OCI-LY1 (cell line): Measurements from ENCODE around the gene RCN2.

Experiments
- H2AFZ ChIP-seq: fragments of 200-600 bp; sonication (generic), shearing (Covaris generic); 2 replicates; pipeline ENCODE4 v1.6.0; 2014; ENCODE audit warnings: antibody characterized with exemption, mild to moderate bottlenecking, low read length
- H3F3A ChIP-seq: fragments of 200-600 bp; sonication (generic), shearing (Covaris generic); 2 replicates; pipeline ENCODE4 v1.6.0; 2014; ENCODE audit warnings: mild to moderate bottlenecking, antibody characterized with exemption, low read length, moderate library complexity; ENCODE audit not compliant: insufficient read depth
- H3K27ac ChIP-seq: fragments of 200-600 bp; sonication (generic); 2 replicates; pipeline ENCODE4 v1.5.1; 2014; ENCODE audit warnings: low read length, mixed run types, mild to moderate bottlenecking, low read depth; ENCODE audit not compliant: poor library complexity, severe bottlenecking
- H3K27me3 ChIP-seq: fragments of 200-600 bp; sonication (generic); 2 replicates; pipeline ENCODE4 v1.6.0; 2014; ENCODE audit warnings: antibody characterized with exemption, mild to moderate bottlenecking, low read length, moderate library complexity; ENCODE audit not compliant: insufficient read depth
- H3K36me3 ChIP-seq: fragments of 200-600 bp; sonication (generic); 2 replicates; pipeline ENCODE4 v1.6.1; 2014; ENCODE audit warnings: mild to moderate bottlenecking, antibody characterized with exemption, low read length, moderate library complexity, mixed read lengths; ENCODE audit not compliant: insufficient read depth
- H3K4me1 ChIP-seq: fragments of 200-600 bp; sonication (generic); 2 replicates; pipeline ENCODE4 v1.5.1; 2014; ENCODE audit warnings: mild to moderate bottlenecking, low read length, moderate library complexity; ENCODE audit not compliant: insufficient read depth, severe bottlenecking
- H3K4me2 ChIP-seq: fragments of 200-600 bp; sonication (generic), shearing (Covaris generic); 2 replicates; pipeline ENCODE4 v1.6.1; 2014; ENCODE audit warnings: low read length
- H3K4me3 ChIP-seq: fragments of 200-600 bp; sonication (generic); 2 replicates; pipeline ENCODE4 v1.5.1; 2014; ENCODE audit warnings: low read length, low read depth, mild to moderate bottlenecking, mixed read lengths; ENCODE audit not compliant: poor library complexity, severe bottlenecking
- H3K79me2 ChIP-seq: fragments of 200-600 bp; shearing (Covaris generic); 2 replicates; pipeline ENCODE4 v1.6.1; 2016; ENCODE audit warnings: mixed run types, low read length, mixed read lengths; ENCODE audit not compliant: insufficient read depth
- H3K9ac ChIP-seq: fragments of 200-600 bp; sonication (generic), shearing (Covaris generic); 2 replicates; pipeline ENCODE4 v1.6.1; 2014; ENCODE audit warnings: mild to moderate bottlenecking, low read length, mixed read lengths
- H3K9me2 ChIP-seq: fragments of 200-600 bp; sonication (generic), shearing (Covaris generic); 2 replicates; pipeline ENCODE4 v1.6.1; 2014; ENCODE audit warnings: low read depth, mild to moderate bottlenecking, low read length, mixed read lengths
- H3K9me3 ChIP-seq: fragments of 200-600 bp; shearing (Covaris generic); 2 replicates; pipeline ENCODE4 v1.6.1; 2014; ENCODE audit warnings: low read length, mixed read lengths
- H4K20me1 ChIP-seq: fragments of 200-600 bp; sonication (generic), shearing (Covaris generic); 2 replicates; pipeline ENCODE4 v1.6.0; 2016; ENCODE audit warnings: mild to moderate bottlenecking, low read length; ENCODE audit not compliant: insufficient read depth
- CTCF ChIP-seq: fragments of 200-600 bp; sonication (generic), shearing (Covaris generic); IDR thresholded peaks from 2 replicates; pipeline ENCODE4 v1.5.1; 2017; ENCODE audit warnings: mild to moderate bottlenecking, antibody characterized with exemption, low read length, moderate library complexity, mixed read lengths
- EZH2 ChIP-seq: fragments of 200-600 bp; sonication (generic), shearing (Covaris generic); IDR thresholded peaks from 2 replicates; pipeline ENCODE4 v1.8.0; 2017; ENCODE audit warnings: borderline replicate concordance, mixed run types, mild to moderate bottlenecking, antibody characterized with exemption, low read length, moderate library complexity, mixed read lengths

RCN2 gene

GRCh38 chr15:76982756-76983155 lies 51.2 kb downstream of the RCN2 start:
- no peaks in the 10 kb centered on the region for H3K79me2 ChIP-seq
- H2AFZ ChIP-seq, result no peak overlapping the region
- no peak overlapping the region for H3K9ac ChIP-seq
- H3K4me2 ChIP-seq, result no peak overlapping the region
- H3K27ac ChIP-seq, result no peak overlapping the region
- TF ChIP-seq CTCF, result no peak
- no peak for TF ChIP-seq EZH2
- no peaks in the 10 kb centered on the region for H4K20me1 ChIP-seq
- H3K4me3 ChIP-seq, result no peak overlapping the region
- no peaks in the 10 kb centered on the region for H3K9me3 ChIP-seq
- H3K36me3 ChIP-seq, result no peaks in the 10 kb centered on the region
- H3K4me1 ChIP-seq, result no peaks in the 10 kb centered on the region
- H3K27me3 ChIP-seq, result no peaks in the 10 kb centered on the region; the same call in 1 of the 2 replicates
- no peaks in the 10 kb centered on the region for H3F3A ChIP-seq
- H3K9me2 ChIP-seq, result no peaks in the 10 kb centered on the region

GRCh38 chr15:76983590-76984375 lies 52.2 kb downstream of the RCN2 start:
- no peaks in the 10 kb centered on the region for H3K9me2 ChIP-seq
- H3K4me1 ChIP-seq, result peaks cover 7% of the 10 kb centered on the region
- H3K4me3 ChIP-seq, result no peak overlapping the region
- no peak overlapping the region for H2AFZ ChIP-seq
- no peaks in the 10 kb centered on the region for H3K79me2 ChIP-seq
- H3K27ac ChIP-seq, result no peak overlapping the region
- no peaks in the 10 kb centered on the region for H3K9me3 ChIP-seq
- no peaks in the 10 kb centered on the region for H3K36me3 ChIP-seq
- no peak overlapping the region for H3K9ac ChIP-seq
- H4K20me1 ChIP-seq, result no peaks in the 10 kb centered on the region
- H3K27me3 ChIP-seq, result no peaks in the 10 kb centered on the region; the same call in 1 of the 2 replicates
- H3K4me2 ChIP-seq, result no peak overlapping the region
- no peak for TF ChIP-seq CTCF
- no peak for TF ChIP-seq EZH2
- no peaks in the 10 kb centered on the region for H3F3A ChIP-seq

- Histone ChIP-seq H3K4me3 (no peak overlapping the region), H2AFZ (no peak overlapping the region), H3K9ac (no peak overlapping the region), H4K20me1 (no peaks in the 10 kb centered on the region), H3K27me3 (no peaks in the 10 kb centered on the region; the same call in 1 of the 2 replicates), H3F3A (no peaks in the 10 kb centered on the region), H3K9me2 (no peaks in the 10 kb centered on the region), H3K79me2 (no peaks in the 10 kb centered on the region), H3K9me3 (no peaks in the 10 kb centered on the region), H3K4me1 (peaks cover 7% of the 10 kb centered on the region), H3K36me3 (no peaks in the 10 kb centered on the region), H3K4me2 (no peak overlapping the region), H3K27ac (no peak overlapping the region)
- TF ChIP-seq EZH2 (no peak), CTCF (no peak)
Measured at GRCh38 chr15:76986743-76987142, 55.2 kb downstream of the RCN2 start.
